Activated B cell treated with CpG ODN at 0.5 μM for 24 hours (primary cell): ENCODE results near the gene ATG4C. TPM values are rescaled to one million over a fixed set of nuclear protein-coding genes. Genes with fewer than 3 reads are reported as not detected.

Experiments used
- ATAC-seq: fragments of 200-7000 bp; cut with Tn5 transposase; one replicate; pipeline ENCODE4 v1.10.0; 2021; ENCODE audit warnings: low read depth, mild to moderate bottlenecking, moderate library complexity
- CTCF ChIA-PET: fragments of 350-600 bp; sonication (Branson Sonifier 250); formaldehyde crosslinking; loops from one replicate; lab custom pipeline; 2021; ENCODE audit warnings: antibody characterized with exemption; lab: Charles Lee
- POLR2A ChIA-PET: fragments of 350-600 bp; sonication (Branson Sonifier 250); formaldehyde crosslinking; loops from one replicate; lab custom pipeline; 2021; ENCODE audit warnings: antibody characterized with exemption; lab: Charles Lee
- DNase-seq: peaks from one replicate; pipeline ENCODE4 v3.0.0; 2022
- H3K27ac Mint-ChIP-seq: one replicate; pipeline ENCODE4 v1.8.0; 2020; ENCODE audit warnings: mixed read lengths
- H3K27me3 Mint-ChIP-seq: one replicate; pipeline ENCODE4 v1.8.0; 2021; ENCODE audit warnings: mixed read lengths
- H3K36me3 Mint-ChIP-seq: one replicate; pipeline ENCODE4 v1.8.0; 2021; ENCODE audit warnings: low read depth, mixed read lengths
- H3K4me1 Mint-ChIP-seq: one replicate; pipeline ENCODE4 v1.8.0; 2021; ENCODE audit warnings: mixed read lengths
- H3K4me3 Mint-ChIP-seq: one replicate; pipeline ENCODE4 v1.8.0; 2020; ENCODE audit warnings: mild to moderate bottlenecking, mixed read lengths
- H3K9me3 Mint-ChIP-seq: one replicate; pipeline ENCODE4 v1.8.0; 2020; ENCODE audit warnings: mixed read lengths
- CTCF ChIP-seq: fragments of 200-600 bp; IDR thresholded peaks from one replicate; pipeline ENCODE4 v1.8.0; 2022; ENCODE audit warnings: antibody characterized with exemption, mild to moderate bottlenecking
- intact Hi-C: fragments of 100-400 bp; cut with micrococcal nuclease; formaldehyde crosslinking; loops from one replicate; pipeline ENCODE4 v1.15.1; 2024
- total RNA-seq: library from RNA; stranded (reverse); gene quantifications from 2 replicates; pipeline ENCODE4 v1.2.3, GENCODE V29; 2022

ATG4C gene
- total RNA-seq, 1 donor from 2014 or later: 28.4 TPM

GRCh38 chr1:62852253-62852652 lies 68.3 kb downstream of the ATG4C start:
- ChIA-PET POLR2A (no interaction called here), CTCF (interaction anchor here (1.1 kb wide), 1 partner anchor 11 kb away, joined by 3 read pairs; no protein-coding TSS in a partner anchor)
- Mint-ChIP-seq H3K27ac (no peak overlapping the region), H3K4me1 (no peaks in the 10 kb centered on the region), H3K36me3 (peaks cover 46% of the 10 kb centered on the region), H3K9me3 (no peaks in the 10 kb centered on the region), H3K27me3 (no peaks in the 10 kb centered on the region), H3K4me3 (no peak overlapping the region)
- no peak for TF ChIP-seq CTCF
- DNase-seq (no peak), ATAC-seq (no peak)
- intact Hi-C loops: no loop called here

- CTCF ChIA-PET: interaction anchor here (1.6 kb wide), 1 partner anchor 17 kb away, joined by 5 read pairs; no protein-coding TSS in a partner anchor
- Mint-ChIP-seq H3K27ac (no peak overlapping the region), H3K9me3 (no peaks in the 10 kb centered on the region), H3K4me1 (no peaks in the 10 kb centered on the region), H3K36me3 (peaks cover 44% of the 10 kb centered on the region), H3K27me3 (no peaks in the 10 kb centered on the region), H3K4me3 (no peak overlapping the region)
- no peak for TF ChIP-seq CTCF
- DNase-seq (no peak), ATAC-seq (no peak)
- intact Hi-C loops: no loop called here
- POLR2A ChIA-PET: no interaction called here
Measured at GRCh38 chr1:62856960-62857359, 73.0 kb downstream of the ATG4C start.

- TF ChIP-seq CTCF: no peak
- no peaks in the 10 kb centered on the region for H3K4me1 Mint-ChIP-seq
- peaks cover 2% of the 10 kb centered on the region for H3K36me3 Mint-ChIP-seq
- DNase-seq: no peak
- ChIA-PET CTCF (interaction anchor here (1.0 kb wide), 1 partner anchor 28 kb away, joined by 3 read pairs; no protein-coding TSS in a partner anchor), POLR2A (no interaction called here)
- H3K4me3 Mint-ChIP-seq: no peak overlapping the region
- ATAC-seq: no peak
- H3K27ac Mint-ChIP-seq: no peak overlapping the region
- intact Hi-C loops: no loop called here
- no peaks in the 10 kb centered on the region for H3K27me3 Mint-ChIP-seq
- no peaks in the 10 kb centered on the region for H3K9me3 Mint-ChIP-seq
Measured at GRCh38 chr1:62869217-62869754, 85.4 kb downstream of the ATG4C start.

- ChIA-PET POLR2A (no interaction called here), CTCF (interaction anchor here (1.0 kb wide), 1 partner anchor 29 kb away, joined by 3 read pairs; no protein-coding TSS in a partner anchor)
- DNase-seq (no peak), ATAC-seq (no peak)
- no peaks in the 10 kb centered on the region for H3K27me3 Mint-ChIP-seq
- TF ChIP-seq CTCF: no peak
- no peaks in the 10 kb centered on the region for H3K4me1 Mint-ChIP-seq
- H3K27ac Mint-ChIP-seq: no peak overlapping the region
- H3K9me3 Mint-ChIP-seq: no peaks in the 10 kb centered on the region
- H3K4me3 Mint-ChIP-seq: no peak overlapping the region
- H3K36me3 Mint-ChIP-seq: peaks cover 1% of the 10 kb centered on the region
- intact Hi-C loops: no loop called here
Measured at GRCh38 chr1:62870148-62870547, 86.2 kb downstream of the ATG4C start.

GRCh38 chr1:62875676-62876075 lies 91.7 kb downstream of the ATG4C start:
- Mint-ChIP-seq H3K4me3 (no peak overlapping the region), H3K36me3 (no peaks in the 10 kb centered on the region), H3K27ac (no peak overlapping the region), H3K27me3 (peaks cover 9% of the 10 kb centered on the region), H3K4me1 (no peaks in the 10 kb centered on the region), H3K9me3 (peaks cover 5% of the 10 kb centered on the region)
- ChIA-PET CTCF (no interaction called here), POLR2A (no interaction called here)
- intact Hi-C loops: no loop called here
- no peak for ATAC-seq
- no peak for TF ChIP-seq CTCF
- no peak for DNase-seq
